PC-3 (cell line): ENCODE results near the gene CCL15. TPM values are rescaled to one million over a fixed set of nuclear protein-coding genes. Genes with fewer than 3 reads are reported as not detected.
"Not testable (repeated sequence)": the region's sequence is repeated elsewhere in the genome, so short reads cannot be mapped to it uniquely, and the experiment has no call there.

Experiments used
- ATAC-seq: fragments of 200-7000 bp; cut with Tn5 transposase; 2 replicates; pipeline ENCODE4 v1.9.1; 2020; ENCODE audit warnings: mild to moderate bottlenecking, moderate library complexity
- BruUV-seq: library from RNA; stranded (reverse); fragments of 400-500 nt; replicated peaks from 2 replicates; lab custom pipeline; 2021; lab: Mats Ljungman, UMichigan
- CTCF ChIA-PET: fragments of 300-600 bp; sonication (Branson Sonifier 250); formaldehyde crosslinking; loops from one replicate; lab custom pipeline; 2022; ENCODE audit warnings: antibody characterized with exemption; lab: Charles Lee
- POLR2A ChIA-PET: fragments of 300-600 bp; sonication (Branson Sonifier 250); formaldehyde crosslinking; loops from one replicate; lab custom pipeline; 2022; ENCODE audit warnings: antibody characterized with exemption; ENCODE audit not compliant: unreplicated experiment; lab: Charles Lee
- DNase-seq: peaks from one replicate; pipeline ENCODE4 v3.0.0-alpha.2; 2015
- H2AFZ ChIP-seq: fragments of 300-600 bp; sonication (generic); 2 replicates; pipeline ENCODE4 v1.6.0; 2016; ENCODE audit warnings: antibody characterized with exemption, low read length
- H3F3A ChIP-seq: fragments of 300-600 bp; sonication (generic); one replicate; pipeline ENCODE4 v1.6.0; 2017; ENCODE audit warnings: antibody characterized with exemption, low read length, control low read depth, mild to moderate bottlenecking; ENCODE audit not compliant: unreplicated experiment
- H3K27ac ChIP-seq: fragments of 300-600 bp; sonication (generic); 2 replicates; pipeline ENCODE4 v1.5.1; 2016; ENCODE audit warnings: mild to moderate bottlenecking, low read length
- H3K27me3 ChIP-seq: fragments of 300-600 bp; sonication (generic); 2 replicates; pipeline ENCODE4 v1.6.1; 2016; ENCODE audit warnings: low read length, mixed read lengths
- H3K36me3 ChIP-seq: fragments of 300-600 bp; sonication (generic); 2 replicates; pipeline ENCODE4 v1.6.1; 2016; ENCODE audit warnings: low read depth, mixed run types, low read length, mixed read lengths
- H3K4me1 ChIP-seq: fragments of 300-600 bp; sonication (generic); 2 replicates; pipeline ENCODE4 v1.5.1; 2016; ENCODE audit warnings: low read length; ENCODE audit not compliant: insufficient read depth
- H3K4me2 ChIP-seq: fragments of 300-600 bp; sonication (generic); 2 replicates; pipeline ENCODE4 v1.6.0; 2016; ENCODE audit warnings: low read length
- H3K4me3 ChIP-seq: fragments of 300-600 bp; sonication (generic); 2 replicates; pipeline ENCODE4 v1.5.1; 2016; ENCODE audit warnings: mild to moderate bottlenecking, low read length, mixed read lengths
- H3K79me2 ChIP-seq: fragments of 300-600 bp; sonication (generic); 2 replicates; pipeline ENCODE4 v1.6.1; 2017; ENCODE audit warnings: low read length, mixed read lengths
- H3K9ac ChIP-seq: fragments of 300-600 bp; sonication (generic); 2 replicates; pipeline ENCODE4 v1.6.0; 2016; ENCODE audit warnings: mild to moderate bottlenecking, low read length
- H3K9me2 ChIP-seq: fragments of 300-600 bp; sonication (generic); replicated peaks from 2 replicates; pipeline ENCODE4 v1.6.1; 2016; ENCODE audit warnings: mixed run types, low read length, mixed read lengths
- H3K9me3 ChIP-seq: fragments of 300-600 bp; sonication (generic); 2 replicates; pipeline ENCODE4 v1.6.1; 2016; ENCODE audit warnings: low read length, mixed read lengths
- H4K20me1 ChIP-seq: fragments of 300-600 bp; sonication (generic); 2 replicates; pipeline ENCODE4 v1.6.1; 2016; ENCODE audit warnings: low read length, mixed read lengths
- EZH2 ChIP-seq: fragments of 300-600 bp; sonication (generic); IDR thresholded peaks from one replicate; pipeline ENCODE4 v1.6.1; 2017; ENCODE audit warnings: antibody characterized with exemption, mild to moderate bottlenecking, low read length; ENCODE audit not compliant: unreplicated experiment
- EZH2phosphoT487 ChIP-seq: fragments of 300-600 bp; sonication (generic); IDR thresholded peaks from 2 replicates; pipeline ENCODE4 v1.6.1; 2018; ENCODE audit warnings: mild to moderate bottlenecking, antibody characterized with exemption, low read length, borderline replicate concordance
- intact Hi-C: fragments of 100-400 bp; cut with micrococcal nuclease; formaldehyde crosslinking; loops from 2 replicates; pipeline ENCODE4 v1.9.0; 2023
- total RNA-seq: library from RNA; depleted of rRNA; stranded (reverse); fragments of >200 nt; gene quantifications from 2 replicates; pipeline ENCODE4 v1.2.3, GENCODE V29; 2014
- TF ChIP-seq, protein P1 (sequence below): fragments of 300-600 bp; sonication (generic); conservative IDR thresholded peaks from 2 replicates; pipeline ENCODE4 v1.5.1; 2017; ENCODE audit warnings: antibody characterized with exemption, low read depth, mild to moderate bottlenecking, low read length

Gene CCL15
- total RNA-seq, 1 experiment from 2014 or later = not detected

- H3K27me3 ChIP-seq = peaks cover 4% of the 10 kb centered on the region; the same call in 1 of the 2 replicates
- H3K9me2 ChIP-seq = no peaks in the 10 kb centered on the region
- POLR2A ChIA-PET = no interaction called here
- TF ChIP-seq EZH2 (no peak), EZH2phosphoT487 (no peak)
- TF ChIP-seq, protein P1, sequence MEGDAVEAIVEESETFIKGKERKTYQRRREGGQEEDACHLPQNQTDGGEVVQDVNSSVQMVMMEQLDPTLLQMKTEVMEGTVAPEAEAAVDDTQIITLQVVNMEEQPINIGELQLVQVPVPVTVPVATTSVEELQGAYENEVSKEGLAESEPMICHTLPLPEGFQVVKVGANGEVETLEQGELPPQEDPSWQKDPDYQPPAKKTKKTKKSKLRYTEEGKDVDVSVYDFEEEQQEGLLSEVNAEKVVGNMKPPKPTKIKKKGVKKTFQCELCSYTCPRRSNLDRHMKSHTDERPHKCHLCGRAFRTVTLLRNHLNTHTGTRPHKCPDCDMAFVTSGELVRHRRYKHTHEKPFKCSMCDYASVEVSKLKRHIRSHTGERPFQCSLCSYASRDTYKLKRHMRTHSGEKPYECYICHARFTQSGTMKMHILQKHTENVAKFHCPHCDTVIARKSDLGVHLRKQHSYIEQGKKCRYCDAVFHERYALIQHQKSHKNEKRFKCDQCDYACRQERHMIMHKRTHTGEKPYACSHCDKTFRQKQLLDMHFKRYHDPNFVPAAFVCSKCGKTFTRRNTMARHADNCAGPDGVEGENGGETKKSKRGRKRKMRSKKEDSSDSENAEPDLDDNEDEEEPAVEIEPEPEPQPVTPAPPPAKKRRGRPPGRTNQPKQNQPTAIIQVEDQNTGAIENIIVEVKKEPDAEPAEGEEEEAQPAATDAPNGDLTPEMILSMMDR = no peak
- no peak overlapping the region for H3K9ac ChIP-seq
- no peaks in the 10 kb centered on the region for H3K4me1 ChIP-seq
- no peaks in the 10 kb centered on the region for H3K9me3 ChIP-seq
- H3K36me3 ChIP-seq = no peaks in the 10 kb centered on the region
- H3K4me3 ChIP-seq = no peak overlapping the region
- H3F3A ChIP-seq = no peaks in the 10 kb centered on the region
- BruUV-seq = no TSS peak
- no peak overlapping the region for H3K4me2 ChIP-seq
- H2AFZ ChIP-seq = no peak overlapping the region
- H4K20me1 ChIP-seq = no peaks in the 10 kb centered on the region
- CTCF ChIA-PET = no interaction called here
- ATAC-seq (no peak), DNase-seq (no peak)
- intact Hi-C loops = no loop called here
- H3K27ac ChIP-seq = no peak overlapping the region
- H3K79me2 ChIP-seq = no peaks in the 10 kb centered on the region
Observed at GRCh38 chr17:36000732-36001109, 632 bp downstream of the CCL15 start.

GRCh38 chr17:35998756-35999155 lies 2.6 kb downstream of the CCL15 start:
- ChIA-PET CTCF (no interaction called here), POLR2A (no interaction called here)
- intact Hi-C loops = no loop called here
- BruUV-seq = no TSS peak
- H3K9me2 ChIP-seq = no peaks in the 10 kb centered on the region
- TF ChIP-seq EZH2phosphoT487 (no peak), EZH2 (no peak)
- TF ChIP-seq, protein P1 = no peak
- H3K4me3 ChIP-seq = no peak overlapping the region
- no peak overlapping the region for H3K27ac ChIP-seq
- DNase-seq = no peak
- H3K9me3 ChIP-seq = no peaks in the 10 kb centered on the region
- no peaks in the 10 kb centered on the region for H3F3A ChIP-seq
- no peak overlapping the region for H3K4me2 ChIP-seq
- H3K4me1 ChIP-seq = no peaks in the 10 kb centered on the region
- H4K20me1 ChIP-seq = no peaks in the 10 kb centered on the region
- H3K27me3 ChIP-seq = peaks cover 4% of the 10 kb centered on the region; the same call in 1 of the 2 replicates
- ATAC-seq = no peak
- H3K79me2 ChIP-seq = no peaks in the 10 kb centered on the region
- no peak overlapping the region for H3K9ac ChIP-seq
- no peak overlapping the region for H2AFZ ChIP-seq
- no peaks in the 10 kb centered on the region for H3K36me3 ChIP-seq

- Histone ChIP-seq H3K9me2 (no peaks in the 10 kb centered on the region), H3K4me3 (no peak overlapping the region), H3F3A (no peaks in the 10 kb centered on the region), H3K27ac (no peak overlapping the region), H3K36me3 (no peaks in the 10 kb centered on the region), H3K27me3 (peaks cover 4% of the 10 kb centered on the region; the same call in 1 of the 2 replicates), H3K79me2 (no peaks in the 10 kb centered on the region), H4K20me1 (no peaks in the 10 kb centered on the region), H3K4me2 (no peak overlapping the region), H3K9ac (no peak overlapping the region), H3K9me3 (no peaks in the 10 kb centered on the region), H2AFZ (no peak overlapping the region), H3K4me1 (no peaks in the 10 kb centered on the region)
- no TSS peak for BruUV-seq
- DNase-seq = no peak
- ChIA-PET CTCF (no interaction called here), POLR2A (no interaction called here)
- intact Hi-C loops = no loop called here
- TF ChIP-seq EZH2phosphoT487 = no peak
- no peak for TF ChIP-seq EZH2
- TF ChIP-seq, protein P1 = no peak
- ATAC-seq = no peak
Observed at GRCh38 chr17:35998018-35998545, 3.3 kb downstream of the CCL15 start.

DNA sequence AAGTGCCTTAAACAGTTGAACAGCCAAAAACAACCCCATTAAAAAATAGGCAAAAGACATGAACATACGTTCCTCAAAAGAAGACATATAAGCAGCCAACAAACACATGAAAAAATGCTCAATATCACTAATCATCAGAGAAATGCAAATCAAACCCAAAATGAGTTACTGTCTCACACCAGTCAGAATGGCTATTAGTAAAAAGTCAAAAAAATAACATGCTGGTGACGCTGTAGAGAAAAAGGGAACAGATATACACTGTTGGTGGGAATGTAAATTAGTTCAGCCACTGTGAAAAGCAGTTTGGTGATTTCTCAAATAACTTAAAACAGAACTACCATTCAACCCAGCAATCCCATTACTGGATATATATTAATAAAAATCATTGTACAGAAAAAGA lies 6.0 kb downstream of the CCL15 start:
- POLR2A ChIA-PET, H3K4me3 ChIP-seq, H3K4me1 ChIP-seq, ATAC-seq, H3K4me2 ChIP-seq, H3K9me3 ChIP-seq, intact Hi-C loops, H2AFZ ChIP-seq, H3K27ac ChIP-seq, H3K79me2 ChIP-seq, H4K20me1 ChIP-seq, H3K9me2 ChIP-seq, H3F3A ChIP-seq, DNase-seq, H3K9ac ChIP-seq, BruUV-seq, CTCF ChIA-PET, H3K27me3 ChIP-seq, H3K36me3 ChIP-seq: not testable (repeated sequence)
